Lower leg skin (tissue), 4 donors: ENCODE data around the gene DPPA4. TPM values are rescaled to one million over a fixed set of nuclear protein-coding genes. Genes with fewer than 3 reads are reported as not detected.
"Not testable (repeated sequence)": the region's sequence is repeated elsewhere in the genome, so short reads cannot be mapped to it uniquely, and the experiment has no call there.

Source experiments
- DNase-seq, 2 donors: peaks; one replicate each; pipeline ENCODE4 v3.0.0-alpha.2; 2019; ENCODE audit warnings: low spot score in 2 of 2
- H3K4me3 ChIP-seq: fragments of 200-600 bp; sonication (generic); 2 replicates; pipeline ENCODE4 v1.5.1; 2017; ENCODE audit warnings: mild to moderate bottlenecking, low read depth; ENCODE audit not compliant: poor library complexity, severe bottlenecking
- CTCF ChIP-seq, 3 donors: fragments of 450-650 bp; IDR thresholded peaks; one replicate each; pipeline ENCODE4 v1.5.1; 2016; ENCODE audit warnings: antibody characterized with exemption in 3 of 3, mild to moderate bottlenecking in 3 of 3, moderate library complexity in 2 of 3
- POLR2A ChIP-seq, 2 donors: fragments of 450-650 bp; IDR thresholded peaks; one replicate each; pipeline ENCODE4 v1.6.1; 2016 to 2017; ENCODE audit warnings: antibody characterized with exemption in 2 of 2, mild to moderate bottlenecking in 1 of 2, moderate library complexity in 1 of 2
- WGBS, 2 donors: methylation state at CpG; one replicate each; pipeline ENCODE4 v1.1.5; 2018; 5-methylcytosine and 5-hydroxymethylcytosine counted together
- intact Hi-C: fragments of 100-400 bp; cut with DNase I; formaldehyde crosslinking; loops from one replicate; pipeline ENCODE4 v1.15.0; 2023; ENCODE audit warnings: low total_unique reads
- total RNA-seq, 4 donors: library from RNA; depleted of rRNA; stranded (reverse); fragments of >200 nt; gene quantifications; one replicate each; pipeline ENCODE4 v1.1.0, GENCODE V29; 2016

The DPPA4 gene
- total RNA-seq, result not detected

- no peak for TF ChIP-seq CTCF (IDR thresholded peaks at IDR 0.05)
- no peak for TF ChIP-seq POLR2A (IDR thresholded peaks at IDR 0.05)
- DNase-seq, result peak in 1 of 2 donors; percentile 62
- no peak within 1 kb of the TSS for H3K4me3 ChIP-seq
- 49 to 65% methylated on average over 5 of the region's 5 CpGs for WGBS, 2 donors
- intact Hi-C loops, result no loop called here
These were observed at the start of gene DPPA4 for GRCh38 chr3:109337393-109337792. Gene DPPA4, minus strand, starts transcription at chr3:109337546. Its CDS starts 29 bp downstream, at chr3:109337517.

- 73 to 90% methylated on average over 7 of the region's 7 CpGs for WGBS, 2 donors
- H3K4me3 ChIP-seq, result no peak overlapping the region
- no peak for DNase-seq
- TF ChIP-seq CTCF (IDR thresholded peaks at IDR 0.05) (no peak), POLR2A (IDR thresholded peaks at IDR 0.05) (no peak)
- intact Hi-C loops, result no loop called here
These were observed 48.3 kb upstream of the DPPA4 start for GRCh38 chr3:109385442-109386318.

GRCh38 chr3:109384164-109384563 lies 46.8 kb upstream of the DPPA4 start:
- TF ChIP-seq CTCF (IDR thresholded peaks at IDR 0.05) (no peak), POLR2A (IDR thresholded peaks at IDR 0.05) (no peak)
- intact Hi-C loops, result no loop called here
- no peak overlapping the region for H3K4me3 ChIP-seq
- no peak for DNase-seq
- WGBS, 2 donors, result 46 to 63% methylated on average over 1 of the region's 1 CpG

- no peak for DNase-seq
- WGBS, 2 donors, result 28 to 53% methylated on average over 7 of the region's 7 CpGs
- no peak for TF ChIP-seq CTCF (IDR thresholded peaks at IDR 0.05)
- no peak for TF ChIP-seq POLR2A (IDR thresholded peaks at IDR 0.05)
- no peak overlapping the region for H3K4me3 ChIP-seq
- intact Hi-C loops, result no loop called here
These were observed 45.2 kb upstream of the DPPA4 start for GRCh38 chr3:109382588-109382987.

GRCh38 chr3:109375975-109376374 lies 38.6 kb upstream of the DPPA4 start:
- H3K4me3 ChIP-seq, result no peak overlapping the region
- intact Hi-C loops, result no loop called here
- no peak for DNase-seq
- TF ChIP-seq CTCF (IDR thresholded peaks at IDR 0.05) (no peak), POLR2A (IDR thresholded peaks at IDR 0.05) (no peak)
- 81 to 88% methylated on average over 3 of the region's 3 CpGs for WGBS, 2 donors

GRCh38 chr3:109374434-109374833 lies 37.1 kb upstream of the DPPA4 start:
- intact Hi-C loops, H3K4me3 ChIP-seq, DNase-seq: not testable (repeated sequence)
- 92% methylated on average over 4 of the region's 4 CpGs for WGBS, 2 donors
